HPDE6-E6E7 (cell line): ENCODE data around the gene COL19A1.

Source experiments
- DNase-seq: peaks from one replicate; pipeline ENCODE4 v3.0.0; 2011; ENCODE audit warnings: missing footprints; ENCODE audit errors: extremely low spot score

COL19A1 gene

DNA sequence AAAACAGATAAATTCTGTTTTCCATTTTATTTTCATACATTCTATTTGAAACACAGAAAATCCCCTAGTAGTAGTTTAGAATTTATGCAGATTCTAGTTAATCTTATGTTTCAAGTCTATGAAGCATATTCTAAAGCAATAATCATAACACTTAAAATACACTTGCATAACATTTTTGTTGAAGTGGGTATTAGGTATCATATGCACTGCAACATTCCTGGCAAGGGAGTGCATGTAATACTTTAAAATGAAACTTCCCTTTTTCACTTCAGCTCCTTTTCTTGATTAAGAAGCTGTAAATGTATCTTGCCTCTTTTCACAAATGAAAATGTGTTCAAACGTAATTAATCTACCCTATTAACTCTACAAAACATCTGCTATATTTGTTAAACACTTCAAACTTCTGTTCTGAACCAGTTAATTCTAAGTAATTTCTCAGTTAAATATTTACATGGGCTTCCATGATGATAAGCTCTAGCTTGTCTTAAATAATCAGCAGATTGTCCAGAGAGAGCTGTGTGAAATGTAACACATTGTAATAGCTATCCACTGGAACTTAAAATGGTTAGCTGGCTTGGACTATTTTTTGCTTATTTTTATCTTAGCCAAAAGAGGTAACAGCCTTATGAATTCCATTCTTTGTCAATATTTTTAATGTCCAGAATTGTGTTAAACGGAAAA, 192.8 kb downstream of the COL19A1 start:
- DNase-seq, result no peak

DNA sequence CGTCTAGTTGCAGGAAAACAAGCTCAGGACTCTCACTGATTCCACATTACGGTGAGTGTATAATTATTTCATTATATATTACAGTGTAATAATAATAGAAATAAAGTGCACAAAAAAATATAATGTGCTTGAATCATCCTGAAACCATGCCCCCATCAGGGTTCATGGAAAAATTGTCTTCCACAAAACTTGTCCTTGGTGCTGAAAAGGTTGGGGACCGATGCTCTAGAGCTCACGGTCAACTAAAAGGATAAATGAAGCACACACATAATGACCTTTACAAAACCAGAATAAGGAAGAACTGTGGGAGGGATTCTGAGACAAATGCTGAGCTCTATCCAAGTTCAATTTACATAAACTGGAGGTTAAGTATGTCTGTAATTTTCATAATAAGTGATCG, 194.3 kb downstream of the COL19A1 start:
- no peak for DNase-seq

DNA sequence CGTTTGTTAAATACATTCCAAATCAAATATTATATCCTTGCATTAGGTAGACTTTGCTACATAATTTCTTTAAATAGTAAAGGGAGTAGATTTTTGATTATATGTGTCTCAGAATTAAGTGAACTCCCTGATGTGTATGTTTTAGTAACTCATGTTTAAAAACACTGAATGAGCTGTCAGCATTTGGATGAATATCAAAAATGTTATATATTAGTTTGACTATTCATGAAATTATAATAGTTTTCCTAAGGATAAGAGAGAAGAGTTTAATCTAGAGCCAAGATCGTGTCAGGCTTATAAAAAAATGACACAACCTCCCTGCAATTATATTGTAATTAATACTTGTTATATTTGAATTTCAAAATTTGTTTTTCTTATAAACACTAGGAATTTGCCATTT, 195.2 kb downstream of the COL19A1 start:
- DNase-seq, result no peak

DNA sequence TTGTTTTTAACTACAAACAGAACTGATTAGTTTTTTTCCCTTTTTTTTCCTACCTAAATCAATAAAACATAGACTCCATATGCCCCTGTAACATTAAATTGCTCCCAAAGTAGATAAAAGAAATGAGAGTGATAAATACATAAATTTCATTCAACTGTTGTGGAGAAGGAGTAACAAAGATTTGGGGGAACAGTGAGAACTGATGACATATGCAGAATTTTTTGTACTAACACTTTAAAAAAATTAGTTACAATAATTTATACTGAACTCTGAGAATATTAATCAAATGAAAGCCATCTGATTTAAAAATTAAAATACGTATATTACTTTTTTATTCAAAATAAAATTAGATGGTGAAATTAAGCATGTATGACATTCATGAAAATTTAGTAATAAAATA, 195.7 kb downstream of the COL19A1 start:
- DNase-seq, result no peak

DNA sequence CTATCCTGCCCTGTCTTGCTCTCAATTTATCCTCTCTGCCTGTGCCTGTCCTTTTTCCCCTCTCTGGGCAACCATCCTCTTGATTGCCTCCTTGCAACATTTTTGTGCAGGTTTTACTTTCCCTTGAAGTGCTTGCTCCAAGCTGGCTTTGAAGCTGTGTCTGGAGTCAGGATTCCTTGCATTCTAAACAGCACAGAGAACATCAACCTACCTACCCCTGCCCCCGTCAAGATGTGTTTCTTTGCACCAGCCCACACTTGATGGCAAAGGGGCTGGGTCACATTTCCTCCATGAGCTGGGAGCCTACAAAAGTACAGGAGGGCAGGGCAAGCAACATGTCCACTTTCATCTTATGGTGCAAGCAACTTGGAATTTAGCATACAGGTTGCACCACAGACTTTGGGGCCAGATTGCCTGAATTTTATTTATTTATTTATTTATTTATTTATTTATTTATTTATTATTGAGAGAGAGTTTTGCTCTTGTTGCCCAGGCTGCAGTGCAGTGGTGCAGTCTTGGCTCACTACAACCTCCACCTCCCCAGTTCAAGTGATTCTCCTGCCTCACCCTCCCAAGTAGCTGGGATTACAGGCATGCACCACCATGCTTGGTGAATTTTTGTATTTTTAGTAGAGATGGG, 206.3 kb downstream of the COL19A1 start:
- DNase-seq, result no peak

DNA sequence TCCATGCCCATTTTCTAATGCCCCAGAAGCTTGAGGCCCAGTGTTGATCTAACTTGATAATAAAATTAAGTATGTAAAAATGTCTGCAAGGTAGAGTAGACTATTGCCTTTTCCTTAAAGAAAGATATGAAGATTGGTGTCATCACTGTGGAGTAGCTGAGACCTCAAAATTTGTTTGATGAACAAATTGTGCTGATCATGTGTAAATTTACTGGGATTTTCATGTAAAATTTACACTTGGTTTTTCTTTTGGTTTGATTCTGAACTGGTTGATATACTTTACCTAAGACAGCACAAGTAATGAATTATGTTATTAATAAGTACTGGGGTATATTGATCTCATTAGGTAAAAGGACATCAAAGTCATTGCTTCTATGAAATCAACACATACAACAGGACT, 207.3 kb downstream of the COL19A1 start:
- DNase-seq, result no peak

DNA sequence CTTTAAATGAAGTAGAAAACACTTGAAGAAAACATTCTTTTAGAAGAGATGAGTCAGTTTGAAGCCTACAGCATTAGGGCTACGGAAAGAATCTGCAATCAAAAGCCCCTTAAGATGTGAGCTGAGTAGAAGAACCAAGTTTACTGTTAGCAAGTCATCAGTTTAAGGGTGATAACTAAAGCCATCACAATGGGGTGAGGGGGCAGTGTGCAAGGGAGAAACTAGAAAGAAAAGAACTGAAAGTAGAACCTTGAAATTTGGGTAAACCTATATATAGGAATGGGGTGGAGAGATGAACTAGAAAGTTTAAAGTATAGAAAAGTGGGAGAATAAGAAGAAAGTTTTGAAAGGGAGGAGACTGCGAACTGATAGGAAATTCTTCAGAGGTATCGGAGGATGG, 212.9 kb downstream of the COL19A1 start:
- DNase-seq, result no peak

DNA sequence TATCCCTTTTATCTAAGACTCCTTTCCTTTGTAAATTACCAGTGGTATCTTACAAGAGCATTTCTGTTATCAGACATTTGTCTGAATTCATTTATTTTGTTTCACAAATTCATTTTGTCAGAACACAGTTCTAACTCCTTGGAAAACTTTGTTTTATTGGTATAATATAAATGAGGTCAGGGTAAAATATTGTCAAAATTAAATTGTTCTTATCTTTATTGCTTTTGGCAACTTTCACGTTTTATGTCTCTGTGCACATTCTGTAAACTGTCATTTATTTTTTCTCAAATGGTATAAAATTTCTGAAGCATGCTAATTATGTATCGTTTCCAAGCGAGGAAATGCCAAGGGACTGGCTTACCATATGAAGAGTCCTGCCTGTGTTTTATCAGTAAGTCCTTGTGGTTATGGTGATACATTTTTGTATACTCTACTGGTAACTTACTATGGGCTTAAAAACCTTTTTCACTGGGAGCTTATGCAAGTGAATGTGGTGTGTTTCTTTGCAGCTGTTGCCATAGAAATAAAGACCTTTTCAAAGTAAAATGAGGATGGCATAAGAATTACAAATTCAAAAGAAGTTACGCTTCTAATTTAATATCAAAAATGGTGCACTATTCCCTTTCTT, 214.2 kb downstream of the COL19A1 start:
- DNase-seq, result no peak

DNA sequence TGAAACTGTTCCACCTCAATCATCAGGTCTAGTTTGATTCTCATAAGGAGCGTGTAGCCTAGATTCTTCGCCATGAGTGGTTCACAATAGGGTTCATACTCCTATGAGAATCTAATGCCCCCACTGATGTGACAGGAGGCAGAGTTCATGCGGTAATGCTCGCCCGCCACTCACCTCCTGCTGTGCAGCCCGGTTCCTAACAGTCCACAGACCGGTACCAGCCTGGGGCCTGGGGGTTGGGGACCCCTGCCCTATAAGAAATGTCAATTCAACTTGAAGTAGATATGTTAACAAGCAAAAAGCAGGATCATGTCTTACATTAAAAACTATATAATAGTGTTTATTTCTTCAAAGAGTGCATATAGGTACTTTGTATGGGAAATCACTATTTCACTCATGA, 216.5 kb downstream of the COL19A1 start:
- no peak for DNase-seq

DNA sequence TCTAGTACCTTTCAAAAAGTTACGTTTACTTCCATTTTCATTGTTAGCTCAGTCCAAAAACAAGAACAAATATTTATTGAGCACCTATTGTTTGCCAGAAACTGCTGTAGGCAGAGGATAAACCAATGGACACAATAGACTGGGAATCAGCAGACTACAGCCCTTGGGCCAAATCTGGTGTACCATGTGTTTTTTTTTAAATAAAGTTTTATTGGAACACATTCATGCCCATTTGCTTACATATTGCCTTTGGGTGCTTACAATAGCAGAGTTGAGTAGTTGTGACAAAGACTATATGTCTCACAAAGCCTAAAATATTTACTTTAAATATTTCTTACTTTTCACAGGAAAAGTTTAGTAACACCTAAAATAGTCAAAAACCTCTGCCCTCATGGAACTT, 220.4 kb downstream of the COL19A1 start:
- no peak for DNase-seq

DNA sequence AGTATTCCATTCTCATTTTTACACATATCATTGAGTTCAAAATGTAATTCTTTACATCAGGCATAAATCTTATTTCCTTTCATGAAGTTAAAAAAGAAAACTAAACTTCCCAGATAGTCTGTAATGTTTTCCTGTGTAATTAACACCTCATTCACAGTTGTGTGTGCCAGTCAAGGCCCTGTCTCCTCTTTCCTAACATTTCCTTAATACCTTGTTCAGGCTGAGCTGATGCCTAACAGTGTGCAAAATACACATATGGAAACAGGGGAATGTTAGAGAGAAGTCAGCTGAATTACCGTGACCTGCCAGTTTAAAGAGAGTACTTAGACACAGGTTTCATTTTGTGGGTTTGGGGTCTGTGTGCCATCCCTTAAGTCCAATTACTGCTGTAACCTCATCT, 227.8 kb downstream of the COL19A1 start:
- no peak for DNase-seq

DNA sequence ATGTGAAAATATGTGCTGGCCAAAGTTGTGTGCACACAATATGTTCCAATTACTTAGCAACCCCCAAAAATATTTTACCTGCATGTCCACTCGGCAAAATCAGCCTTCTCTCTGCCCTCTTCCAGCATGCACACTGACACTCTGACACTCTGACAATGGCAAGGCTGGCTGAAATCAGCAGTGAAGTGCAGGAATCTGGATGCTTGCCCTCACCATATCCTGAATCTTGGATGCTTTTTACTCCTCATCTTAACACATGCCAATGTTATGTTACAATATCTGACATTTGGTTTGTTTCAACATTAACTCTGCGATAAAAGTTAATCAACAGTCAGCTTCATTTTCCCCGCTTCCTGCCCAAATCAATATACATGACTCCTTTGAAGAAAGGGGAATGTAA, 233.4 kb downstream of the COL19A1 start:
- DNase-seq, result no peak

DNA sequence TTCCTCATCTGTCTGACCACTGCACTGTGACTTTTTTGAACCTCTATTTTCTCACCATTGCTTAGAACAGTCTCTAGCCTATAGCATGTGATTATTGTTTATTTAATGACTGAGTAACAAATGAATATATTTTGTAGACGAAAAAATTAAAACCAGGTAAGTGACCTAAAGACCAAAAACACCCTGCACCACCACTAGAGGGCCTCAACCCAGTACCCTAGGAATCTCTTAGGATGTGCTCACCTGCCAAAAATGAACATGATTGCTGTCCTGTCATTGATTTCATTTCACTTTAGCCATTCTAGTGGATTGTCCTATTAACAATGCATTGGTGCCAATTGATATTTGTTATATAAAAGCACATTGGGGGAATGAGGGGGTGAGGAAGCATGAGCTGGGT, 237.4 kb downstream of the COL19A1 start:
- DNase-seq, result no peak

DNA sequence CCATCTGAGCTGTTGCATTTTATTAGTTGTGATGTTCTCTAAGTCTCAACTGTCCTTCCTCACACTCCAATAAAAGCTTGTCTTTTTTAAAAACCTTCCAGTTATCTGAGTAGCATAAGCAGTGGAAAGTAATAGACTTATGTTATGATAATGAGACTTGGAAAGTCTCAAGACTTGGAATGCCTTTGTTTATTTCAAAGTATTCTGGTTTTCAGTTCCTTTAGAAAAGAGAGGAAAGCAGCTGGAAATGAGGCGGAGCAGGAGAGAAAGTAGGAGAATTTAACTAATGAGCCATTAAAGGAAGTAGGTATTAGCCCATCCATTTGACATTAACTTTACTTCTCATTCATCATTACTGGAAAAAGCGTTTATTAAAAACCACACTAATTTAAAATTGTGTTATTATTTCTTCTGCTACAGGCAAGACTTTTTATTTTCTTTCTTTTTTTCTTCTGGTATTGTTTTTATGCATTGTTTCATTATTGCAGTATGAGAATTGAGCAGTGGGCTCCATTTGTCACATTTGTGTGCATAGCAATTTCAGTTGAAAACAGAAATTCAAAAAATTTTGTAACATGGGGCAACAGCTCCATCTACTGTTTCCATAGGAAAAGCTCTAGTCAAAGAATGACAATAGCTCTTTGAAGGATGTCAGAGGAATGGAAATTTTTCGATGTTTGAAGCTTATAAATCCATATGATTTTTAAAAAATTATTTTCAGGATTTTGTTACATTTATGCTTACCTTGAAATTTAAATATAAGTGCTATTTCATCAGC, 241.7 kb downstream of the COL19A1 start:
- peak; percentile 12 for DNase-seq

DNA sequence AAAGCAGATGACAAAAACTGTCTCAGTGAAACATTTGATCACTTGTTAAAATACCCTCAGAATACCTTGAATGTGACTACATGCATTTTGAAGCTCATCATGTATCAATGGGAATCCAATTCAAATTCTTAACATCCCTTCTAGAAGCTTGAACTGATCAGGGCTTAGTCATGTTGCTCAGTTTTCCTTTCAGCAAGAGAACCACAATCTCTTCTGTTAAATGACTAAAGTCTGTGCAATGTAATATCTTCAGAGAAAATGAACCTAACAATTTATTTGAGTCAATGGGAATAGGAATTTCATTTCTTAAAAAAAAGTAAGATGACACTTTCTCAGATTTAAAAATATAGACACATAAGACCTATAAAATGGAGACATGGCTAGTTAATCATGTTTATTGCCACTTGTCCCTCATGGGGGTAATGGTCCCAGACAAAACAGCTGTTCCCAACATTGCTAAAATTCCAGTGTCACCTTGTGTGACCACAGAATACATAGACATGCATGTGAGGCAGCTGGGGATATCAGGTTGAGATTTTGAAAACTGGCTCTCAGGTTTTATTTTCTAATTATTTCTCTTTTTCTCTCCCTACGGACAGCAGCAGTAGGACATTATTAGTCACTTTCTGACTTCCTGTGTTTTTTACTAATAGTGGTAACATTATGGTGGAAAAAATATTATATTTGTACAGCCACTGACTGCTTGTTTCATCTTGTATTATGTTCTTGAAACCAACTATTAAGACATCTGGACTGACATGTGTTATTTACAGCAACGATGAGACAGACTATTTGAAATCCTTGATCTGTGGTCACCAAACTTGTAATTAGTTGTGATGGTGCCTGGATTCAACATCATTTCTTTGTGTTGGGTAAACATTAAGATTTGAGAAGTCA, 244.0 kb downstream of the COL19A1 start:
- DNase-seq, result no peak

DNA sequence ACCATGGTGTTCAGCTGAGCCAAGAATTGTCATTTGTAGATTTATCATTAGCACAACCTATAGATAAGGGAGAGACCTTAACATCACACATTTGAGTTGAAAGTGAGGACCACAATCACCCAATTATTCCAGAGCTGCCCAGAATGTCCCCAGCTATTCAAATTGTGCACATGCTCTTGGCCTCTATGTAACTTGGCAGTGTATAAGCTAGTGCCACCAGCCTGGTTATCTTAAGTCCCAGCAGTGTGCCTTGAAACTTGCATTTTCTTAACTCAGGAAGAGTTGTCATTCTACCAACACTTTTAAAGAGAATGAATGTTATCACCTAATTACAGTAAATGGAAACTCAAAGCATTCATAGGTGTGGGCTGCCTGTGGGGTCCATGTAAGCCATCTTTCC, 245.4 kb downstream of the COL19A1 start:
- DNase-seq, result no peak

DNA sequence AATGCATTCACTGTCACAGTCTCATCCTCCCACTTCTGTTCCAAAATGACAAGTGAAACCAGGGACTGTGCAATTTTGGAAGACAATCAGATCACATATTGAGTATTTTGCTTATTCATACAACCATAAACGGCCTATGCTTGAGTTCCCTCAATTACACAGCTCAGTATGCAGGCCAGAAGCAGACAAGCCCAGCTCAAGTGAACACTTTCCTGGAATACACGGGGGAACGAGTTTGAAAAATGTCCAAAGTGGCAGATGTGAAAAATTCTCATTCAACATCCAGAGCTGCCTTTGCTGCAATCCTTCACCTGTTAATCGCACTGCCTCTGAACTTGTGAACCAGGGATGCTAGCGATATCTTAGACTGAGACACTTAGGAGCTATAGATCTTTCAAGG, 246.4 kb downstream of the COL19A1 start:
- no peak for DNase-seq

DNA sequence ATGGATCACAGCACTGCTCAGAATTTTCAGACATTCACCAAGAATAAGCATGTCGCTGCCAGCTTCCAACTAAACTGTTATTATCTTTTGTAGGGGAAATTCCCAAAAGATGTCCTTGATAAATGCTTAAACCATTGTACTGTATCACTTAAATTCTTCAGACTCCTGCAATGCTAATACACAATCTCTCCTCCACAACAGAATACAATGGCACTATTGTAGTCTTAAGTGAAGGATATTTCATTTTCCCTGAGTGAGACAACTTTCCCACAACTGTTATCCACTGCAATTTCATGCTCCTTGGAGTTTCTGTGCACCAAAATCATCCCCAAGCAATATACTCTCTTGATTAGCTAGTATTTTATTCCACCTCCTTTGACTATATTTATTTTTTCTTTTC, 246.8 kb downstream of the COL19A1 start:
- DNase-seq, result no peak

DNA sequence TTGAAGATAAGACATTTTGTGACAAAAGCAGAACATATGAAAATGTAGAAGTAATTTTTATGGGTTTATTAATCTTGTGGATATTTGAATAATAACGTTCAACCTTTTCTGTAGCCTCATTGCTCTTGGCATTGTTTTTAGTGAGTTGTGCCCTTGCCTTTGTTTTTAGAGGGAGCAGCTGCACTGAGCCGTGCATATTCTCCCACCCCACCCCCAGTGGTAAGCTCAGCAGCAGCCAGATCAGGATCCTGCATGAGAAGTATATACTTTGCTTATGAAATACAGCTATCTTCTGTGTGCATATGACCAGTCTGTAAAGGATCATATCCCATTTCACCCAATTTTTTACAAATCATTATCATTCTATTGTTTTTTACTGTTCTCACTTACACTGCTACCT, 252.3 kb downstream of the COL19A1 start:
- no peak for DNase-seq

DNA sequence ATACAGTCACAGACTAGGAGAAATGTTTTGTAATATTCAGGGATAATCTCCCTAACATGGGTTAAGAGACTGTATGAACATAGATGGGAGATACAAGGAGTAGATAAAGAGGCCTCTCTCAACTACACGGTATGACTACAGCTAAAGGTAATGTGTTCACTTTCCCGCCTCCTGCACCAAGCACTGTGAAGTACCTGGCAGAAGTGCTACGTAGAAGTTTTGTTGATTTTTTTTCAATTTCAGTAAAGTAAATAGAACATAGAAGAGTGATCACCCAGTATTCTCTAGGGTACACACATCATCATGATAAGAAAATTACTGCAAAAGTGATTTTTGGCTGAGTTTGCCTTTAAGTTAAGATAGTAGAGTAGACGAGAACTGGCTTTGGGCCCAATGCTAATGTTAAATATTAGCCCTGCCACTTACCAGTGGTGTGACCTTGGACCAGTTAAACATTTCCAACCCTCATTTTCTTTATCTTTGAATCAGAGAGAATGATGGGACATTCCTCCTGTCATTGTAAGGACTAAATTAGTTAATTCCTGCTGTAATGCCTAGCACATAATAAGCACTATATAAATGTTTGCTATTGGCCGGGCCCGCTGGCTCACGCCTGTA, 253.0 kb downstream of the COL19A1 start:
- DNase-seq, result no peak

DNA sequence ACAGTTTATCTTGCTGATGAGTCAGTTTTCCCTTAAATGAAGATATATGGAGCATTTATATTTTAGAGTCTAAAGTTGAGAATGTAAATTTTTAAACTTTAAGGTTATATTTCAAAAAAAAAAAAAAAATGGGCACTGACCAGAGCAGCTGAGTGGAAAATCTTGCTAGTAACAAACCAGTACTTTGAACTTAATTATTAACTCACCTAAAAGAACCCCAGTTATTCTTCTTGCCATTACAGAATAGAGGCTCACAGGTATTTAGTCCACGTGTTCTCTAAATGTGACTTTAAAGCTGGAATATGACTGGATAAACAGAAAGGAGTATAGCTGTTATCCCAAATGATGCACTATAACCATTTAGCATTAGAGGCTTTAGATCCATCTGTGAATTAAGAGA, 258.1 kb downstream of the COL19A1 start:
- DNase-seq, result no peak
